Osteocyte (in vitro differentiated cells): ENCODE measurements around the gene WNK1. TPM values are rescaled to one million over a fixed set of nuclear protein-coding genes. Genes with fewer than 3 reads are reported as not detected.
"Not testable (repeated sequence)": the region's sequence is repeated elsewhere in the genome, so short reads cannot be mapped to it uniquely, and the experiment has no call there.

Experiments used
- DNase-seq: peaks from one replicate; pipeline ENCODE4 v3.0.0; 2021; ENCODE audit warnings: mixed read lengths; ENCODE audit not compliant: unreplicated experiment; ENCODE audit errors: extremely low spot score
- H3K27ac Mint-ChIP-seq: one replicate; pipeline ENCODE4 v1.8.0; 2021; ENCODE audit warnings: mild to moderate bottlenecking, mixed read lengths; ENCODE audit not compliant: unreplicated experiment
- H3K27me3 Mint-ChIP-seq: one replicate; pipeline ENCODE4 v1.8.0; 2021; ENCODE audit warnings: mixed read lengths; ENCODE audit not compliant: unreplicated experiment
- H3K36me3 Mint-ChIP-seq: one replicate; pipeline ENCODE4 v1.8.0; 2021; ENCODE audit warnings: mixed read lengths; ENCODE audit not compliant: unreplicated experiment
- H3K4me1 Mint-ChIP-seq: one replicate; pipeline ENCODE4 v1.8.0; 2021; ENCODE audit warnings: mixed read lengths; ENCODE audit not compliant: unreplicated experiment
- H3K4me3 Mint-ChIP-seq: one replicate; pipeline ENCODE4 v1.8.0; 2021; ENCODE audit warnings: mild to moderate bottlenecking, moderate library complexity, mixed read lengths; ENCODE audit not compliant: unreplicated experiment
- H3K9me3 Mint-ChIP-seq: one replicate; pipeline ENCODE4 v1.8.0; 2021; ENCODE audit warnings: mixed read lengths; ENCODE audit not compliant: unreplicated experiment
- CTCF ChIP-seq: fragments of 200-600 bp; sonication (generic); IDR thresholded peaks from 2 replicates; pipeline ENCODE4 v1.5.0; 2021; ENCODE audit warnings: antibody characterized with exemption, mild to moderate bottlenecking, moderate library complexity
- total RNA-seq: library from RNA; stranded (reverse); gene quantifications from 2 replicates; pipeline ENCODE4 v1.2.1, GENCODE V29; 2021

Gene WNK1
- total RNA-seq, 1 donor from 2014 or later, result 188 TPM

- Mint-ChIP-seq H3K27me3 (no peaks in the 10 kb centered on the region), H3K27ac (no peak overlapping the region), H3K9me3 (no peaks in the 10 kb centered on the region), H3K36me3 (peaks cover 15% of the 10 kb centered on the region), H3K4me3 (no peak overlapping the region), H3K4me1 (peaks cover 32% of the 10 kb centered on the region)
- no peak for DNase-seq
- TF ChIP-seq CTCF, result no peak
Measured at GRCh38 chr12:765840-766239, 13.5 kb downstream of the WNK1 start.

DNA sequence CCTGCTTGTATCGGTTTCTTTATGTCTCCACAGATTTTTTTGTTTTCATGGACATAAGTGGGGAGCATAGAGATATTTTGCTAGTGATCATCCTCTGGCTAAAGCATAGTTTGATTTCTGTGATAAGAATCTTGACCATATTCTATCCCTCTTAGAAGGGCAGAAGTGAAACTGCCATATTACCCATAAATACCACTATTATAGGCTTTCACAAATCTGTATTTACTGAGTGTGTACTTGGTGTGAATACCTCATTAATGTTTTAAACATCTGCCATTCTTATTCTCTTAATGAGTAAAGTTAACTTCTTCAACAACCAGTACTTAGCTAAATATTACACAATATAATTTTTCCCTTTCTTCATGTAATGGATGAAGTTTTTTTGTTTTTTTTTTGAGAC is 16.1 kb downstream of the WNK1 start:
- no peak overlapping the region for H3K4me3 Mint-ChIP-seq
- H3K9me3 Mint-ChIP-seq, result no peaks in the 10 kb centered on the region
- H3K27me3 Mint-ChIP-seq, result no peaks in the 10 kb centered on the region
- peaks cover 5% of the 10 kb centered on the region for H3K36me3 Mint-ChIP-seq
- TF ChIP-seq CTCF, result no peak
- H3K4me1 Mint-ChIP-seq, result peaks cover 29% of the 10 kb centered on the region
- no peak overlapping the region for H3K27ac Mint-ChIP-seq
- no peak for DNase-seq

DNA sequence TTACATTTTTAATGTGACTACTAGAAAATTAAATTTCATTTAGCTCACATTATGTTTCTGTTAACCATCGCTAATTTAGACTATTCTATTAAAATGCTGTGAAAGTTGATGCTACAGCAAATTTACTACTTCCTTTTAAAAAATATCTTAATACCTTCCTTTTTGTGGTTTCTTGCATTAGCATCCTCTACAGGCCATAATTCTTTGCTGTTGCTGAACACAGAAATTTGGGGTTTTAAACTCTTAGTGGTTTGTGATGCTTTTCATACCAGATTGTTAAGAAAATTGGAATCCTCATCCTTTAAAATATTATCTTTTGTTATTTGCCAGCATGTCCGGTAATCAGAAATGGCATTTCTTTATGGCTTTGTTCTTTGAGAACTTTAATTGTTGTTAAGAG is 18.1 kb downstream of the WNK1 start:
- TF ChIP-seq CTCF, result no peak
- H3K27ac Mint-ChIP-seq, result no peak overlapping the region
- no peaks in the 10 kb centered on the region for H3K36me3 Mint-ChIP-seq
- no peaks in the 10 kb centered on the region for H3K27me3 Mint-ChIP-seq
- H3K4me3 Mint-ChIP-seq, result no peak overlapping the region
- no peak for DNase-seq
- peaks cover 38% of the 10 kb centered on the region for H3K4me1 Mint-ChIP-seq
- no peaks in the 10 kb centered on the region for H3K9me3 Mint-ChIP-seq

- Mint-ChIP-seq H3K27ac (no peak overlapping the region), H3K36me3 (no peaks in the 10 kb centered on the region), H3K9me3 (no peaks in the 10 kb centered on the region), H3K4me3 (no peak overlapping the region), H3K4me1 (peaks cover 44% of the 10 kb centered on the region), H3K27me3 (no peaks in the 10 kb centered on the region)
- no peak for TF ChIP-seq CTCF
- DNase-seq, result no peak
Measured at GRCh38 chr12:772056-772697, 19.8 kb downstream of the WNK1 start.

DNA sequence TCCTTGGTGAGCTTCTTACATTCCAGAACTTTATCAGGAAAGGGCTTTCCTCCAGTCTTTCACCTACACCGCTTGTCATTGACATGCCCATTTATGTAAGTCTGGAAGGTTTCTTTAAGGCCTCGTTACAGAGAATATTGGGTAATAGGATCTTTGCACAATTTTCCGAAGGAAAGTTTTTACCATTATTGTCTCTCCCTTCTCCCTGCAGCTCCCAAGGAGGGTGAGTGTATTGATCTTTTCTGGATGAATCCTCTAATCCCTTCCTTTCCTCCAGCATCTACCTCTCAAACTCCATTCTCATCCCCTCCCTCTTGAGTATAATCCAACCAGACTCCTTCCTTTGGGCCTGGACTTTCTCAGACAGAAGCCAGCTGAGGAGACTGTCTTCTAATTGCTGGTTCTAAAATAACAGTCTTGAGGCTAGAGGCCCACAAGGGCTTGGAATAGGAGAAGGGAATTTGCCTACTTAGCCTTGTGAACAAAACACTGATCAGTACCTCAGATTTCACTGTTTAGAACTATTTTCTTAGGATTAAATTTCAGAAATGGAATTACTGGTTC is 21.8 kb downstream of the WNK1 start:
- DNase-seq, result no peak
- Mint-ChIP-seq H3K4me3 (peak overlapping the region; percentile 20), H3K27ac (peak overlapping the region; percentile 73), H3K4me1 (peaks cover 54% of the 10 kb centered on the region), H3K9me3 (no peaks in the 10 kb centered on the region), H3K36me3 (no peaks in the 10 kb centered on the region), H3K27me3 (no peaks in the 10 kb centered on the region)
- TF ChIP-seq CTCF, result no peak

- not testable (repeated sequence) for H3K4me3 Mint-ChIP-seq, DNase-seq, H3K9me3 Mint-ChIP-seq, H3K27ac Mint-ChIP-seq, H3K36me3 Mint-ChIP-seq, H3K27me3 Mint-ChIP-seq
- peaks cover 70% of the 10 kb centered on the region for H3K4me1 Mint-ChIP-seq
Measured at GRCh38 chr12:775973-776771, 23.8 kb downstream of the WNK1 start.

- DNase-seq, H3K27me3 Mint-ChIP-seq, H3K9me3 Mint-ChIP-seq, H3K36me3 Mint-ChIP-seq, H3K4me3 Mint-ChIP-seq: not testable (repeated sequence)
- Mint-ChIP-seq H3K4me1 (peaks cover 76% of the 10 kb centered on the region), H3K27ac (peak overlapping the region; percentile 41)
Measured at GRCh38 chr12:776772-777373, 24.5 kb downstream of the WNK1 start.
